GM12878 (cell line): ENCODE results near the gene CIPC. TPM values are rescaled to one million over a fixed set of nuclear protein-coding genes. Genes with fewer than 3 reads are reported as not detected.

Source experiments
- ATAC-seq: fragments of 200-7000 bp; cut with Tn5 transposase; 3 replicates; pipeline ENCODE4 v1.9.1; 2020; ENCODE audit warnings: mild to moderate bottlenecking, moderate library complexity
- BruUV-seq: library from RNA; stranded (reverse); fragments of 400-500 nt; replicated peaks from 2 replicates; lab custom pipeline; 2021; lab: Mats Ljungman, UMichigan
- CTCF ChIA-PET: fragments of 300-600 bp; sonication (Branson Sonifier 250); formaldehyde crosslinking; extraction: SDS; loops from one replicate; lab custom pipeline; 2021; ENCODE audit warnings: inconsistent platforms; lab: Yijun Ruan, JAX
- POLR2A ChIA-PET: fragments of 350-600 bp; formaldehyde crosslinking; extraction: SDS; loops from one replicate; lab custom pipeline; 2021; ENCODE audit warnings: inconsistent platforms; lab: Charles Lee
- RAD21 ChIA-PET: fragments of 300-600 bp; sonication (Branson Sonifier 250); formaldehyde crosslinking; loops from one replicate; lab custom pipeline; 2023; ENCODE audit warnings: antibody characterized with exemption; ENCODE audit not compliant: unreplicated experiment; lab: Charles Lee
- SMC1A ChIA-PET: fragments of 300-600 bp; sonication (Branson Sonifier 250); formaldehyde crosslinking; loops from one replicate; lab custom pipeline; 2023; ENCODE audit not compliant: unreplicated experiment, uncharacterized antibody; lab: Charles Lee
- DNase-seq: peaks from one replicate; pipeline ENCODE4 v3.0.0-alpha.2; 2011; ENCODE audit warnings: low read depth, low spot score
- FAIRE-seq: peaks from 3 replicates; lab custom pipeline; 2011; peaks lifted over from hg19 to GRCh38; lab: Jason Lieb, UNC
- H2AFZ ChIP-seq: 2 replicates; pipeline ENCODE4 v1.6.0; 2011; ENCODE audit warnings: low read depth, low read length, control low read depth; ENCODE audit not compliant: control insufficient read depth
- H3K27ac ChIP-seq: 2 replicates; pipeline ENCODE4 v1.5.1; 2011; ENCODE audit warnings: control low read depth; ENCODE audit not compliant: control insufficient read depth, insufficient read depth
- H3K27me3 ChIP-seq, 2 experiments: replicated peaks in 1 of 2; 2 replicates each; pipeline versions ENCODE4 v1.6.0 to v1.6.1; 2011; ENCODE audit warnings: low read length in 1 of 2; ENCODE audit not compliant: control insufficient read depth in 2 of 2, insufficient read depth in 2 of 2
- H3K36me3 ChIP-seq, 2 experiments: 2 replicates each; pipeline ENCODE4 v1.5.1; 2011; ENCODE audit warnings: low read length in 1 of 2; ENCODE audit not compliant: control insufficient read depth in 2 of 2, insufficient read depth in 2 of 2
- H3K4me1 ChIP-seq: 2 replicates; pipeline ENCODE4 v1.6.1; 2011; ENCODE audit warnings: mild to moderate bottlenecking, low read length, moderate library complexity, mixed read lengths; ENCODE audit not compliant: control insufficient read depth, insufficient read depth
- H3K4me2 ChIP-seq: 2 replicates; pipeline ENCODE4 v1.6.0; 2011; ENCODE audit warnings: control low read depth; ENCODE audit not compliant: control insufficient read depth, insufficient read depth
- H3K4me3 ChIP-seq: fragments of 200-600 bp; sonication (generic); 2 replicates; pipeline ENCODE4 v1.5.1; 2016
- H3K79me2 ChIP-seq: 2 replicates; pipeline ENCODE4 v1.6.0; 2011; ENCODE audit warnings: low read length; ENCODE audit not compliant: control insufficient read depth, insufficient read depth
- H3K9ac ChIP-seq: 2 replicates; pipeline ENCODE4 v1.8.0; 2011; ENCODE audit warnings: low read length, control low read depth, mixed read lengths; ENCODE audit not compliant: control insufficient read depth, insufficient read depth
- H3K9me3 ChIP-seq: replicated peaks from 3 replicates; pipeline ENCODE4 v1.5.1; 2011; ENCODE audit warnings: mild to moderate bottlenecking, low read length; ENCODE audit not compliant: control insufficient read depth, insufficient read depth
- H4K20me1 ChIP-seq: 2 replicates; pipeline ENCODE4 v1.6.0; 2011; ENCODE audit not compliant: control insufficient read depth, insufficient read depth
- ASH2L ChIP-seq: fragments of 300-600, 200-600 bp; sonication (generic); IDR thresholded peaks from 2 replicates; pipeline ENCODE4 v1.6.1; 2017; ENCODE audit warnings: low read depth, mild to moderate bottlenecking, borderline replicate concordance
- E2F8 ChIP-seq: fragments of 450-650 bp; IDR thresholded peaks from 2 replicates; pipeline ENCODE4 v1.6.1; 2018; ENCODE audit warnings: mild to moderate bottlenecking, low read depth, moderate library complexity; ENCODE audit not compliant: partially characterized antibody
- ELK1 ChIP-seq: IDR thresholded peaks from 2 replicates; pipeline ENCODE4 v1.6.1; 2012; ENCODE audit warnings: low read depth, low read length, improper control_type of control experiment
- GATAD2B ChIP-seq: fragments of 450-650 bp; conservative IDR thresholded peaks from 2 replicates; pipeline ENCODE4 v1.6.1; 2017; ENCODE audit warnings: low read depth, mild to moderate bottlenecking, moderate library complexity
- IRF3 ChIP-seq: fragments of 450-650 bp; IDR thresholded peaks from 2 replicates; pipeline ENCODE4 v1.6.1; 2014; ENCODE audit warnings: mild to moderate bottlenecking
- IRF4 ChIP-seq: IDR thresholded peaks from 2 replicates; pipeline ENCODE4 v1.6.1; 2011; ENCODE audit warnings: low read depth, low read length
- KDM1A ChIP-seq: fragments of 200-600 bp; sonication (generic); IDR thresholded peaks from 2 replicates; pipeline ENCODE4 v1.6.1; 2016; ENCODE audit warnings: borderline replicate concordance
- MYC ChIP-seq: IDR thresholded peaks from 2 replicates; pipeline ENCODE4 v1.6.1; 2011; ENCODE audit warnings: mild to moderate bottlenecking, low read length, moderate library complexity, inconsistent platforms; ENCODE audit not compliant: insufficient read depth, insufficient replicate concordance, insufficient read length, severe bottlenecking
- NR2C2 ChIP-seq: IDR thresholded peaks from 2 replicates; pipeline ENCODE4 v1.6.1; 2011; ENCODE audit warnings: borderline replicate concordance, low read depth; ENCODE audit not compliant: control insufficient read depth, insufficient read length
- SKIL ChIP-seq: fragments of 450-650 bp; IDR thresholded peaks from 2 replicates; pipeline ENCODE4 v1.6.1; 2017; ENCODE audit warnings: mild to moderate bottlenecking, low read depth, inconsistent platforms; ENCODE audit not compliant: poor library complexity, severe bottlenecking
- SREBF1 ChIP-seq: IDR thresholded peaks from 2 replicates; pipeline ENCODE4 v1.6.1; 2012; ENCODE audit warnings: mild to moderate bottlenecking, low read length
- STAT3 ChIP-seq: IDR thresholded peaks from 2 replicates; pipeline ENCODE4 v1.6.1; 2011; ENCODE audit warnings: low read depth, low read length, improper control_type of control experiment
- TARDBP ChIP-seq: IDR thresholded peaks from 2 replicates; pipeline ENCODE4 v1.6.1; 2016; ENCODE audit warnings: borderline replicate concordance
- TCF12 ChIP-seq: IDR thresholded peaks from 2 replicates; pipeline ENCODE4 v1.6.1; 2011; ENCODE audit warnings: low read depth, mild to moderate bottlenecking, low read length
- ZBED1 ChIP-seq: IDR thresholded peaks from 2 replicates; pipeline ENCODE4 v1.6.1; 2016; ENCODE audit warnings: borderline replicate concordance
- ZNF207 ChIP-seq: fragments of 450-650 bp; IDR thresholded peaks from 2 replicates; pipeline ENCODE4 v1.6.1; 2014; ENCODE audit warnings: antibody characterized with exemption, mild to moderate bottlenecking, borderline replicate concordance
- WGBS: methylation state at CpG from one replicate; pipeline ENCODE4 v1.1.6; 2016; ENCODE audit warnings: low lambda C conversion rate; ENCODE audit not compliant: insufficient replicate concordance, insufficient coverage; ENCODE audit errors: missing lambda C conversion rate; 5-methylcytosine and 5-hydroxymethylcytosine counted together
- in situ Hi-C: fragments of 300-500 bp; cut with MboI; formaldehyde crosslinking; loops from 9 replicates; pipeline ENCODE4 v1.14.3; 2018; ENCODE audit warnings: mixed read lengths
- intact Hi-C: fragments of 100-400 bp; cut with micrococcal nuclease; formaldehyde crosslinking; loops from one replicate; pipeline ENCODE4 v1.14.2; 2022; ENCODE audit not compliant: unreplicated experiment
- polyA plus RNA-seq, 11 experiments: library from polyadenylated mRNA; depleted of rRNA in 4 of 11; unstranded in 6 of 11; stranded (reverse) in 5 of 11; fragments of >200 nt; fragmentation: Nextera tagmentation in 4 of 11; fragmentation: Illumina TruSeq in 1 of 11; extraction: Ambion mirVana in 4 of 11; extraction: Trizol in 1 of 11; gene quantifications; 1 replicate in 1 of 11; 2 replicates in 10 of 11; pipeline versions ENCODE4 v1.2.1 to v1.2.3, GENCODE V29; 2011 to 2016; ENCODE audit warnings: inconsistent platforms in 2 of 11, missing spikeins in 2 of 11, low read depth in 1 of 11
- total RNA-seq, 4 experiments: library from RNA; depleted of rRNA in 3 of 4; stranded (reverse); fragments of >200 nt in 3 of 4; fragmentation: Illumina TruSeq in 1 of 4; extraction: Trizol in 1 of 4; gene quantifications; 2 replicates each; pipeline versions ENCODE4 v1.2.1 to v1.2.3, GENCODE V29; 2013 to 2021

CIPC gene
- total and polyA plus RNA-seq, 10 of the 15 experiments (the other 5 are each of a cell fraction or from before 2014, with no cell fraction given), result 5.6 to 29.5 (median 16.5) TPM

- TF ChIP-seq GATAD2B (no peak), IRF3 (no peak), KDM1A (no peak)
These were observed 28.5 kb downstream of the CIPC start (continued) for GRCh38 chr14:77126461-77126990.

GRCh38 chr14:77128414-77128891 lies 30.4 kb downstream of the CIPC start:
- ATAC-seq (no peak), FAIRE-seq (no peak), DNase-seq (no peak)
- RAD21 ChIA-PET, result interaction anchor here (1.5 kb wide), 1 partner anchor 58 kb away, joined by 4 read pairs; no protein-coding TSS in a partner anchor
- Histone ChIP-seq H2AFZ (no peak overlapping the region), H3K4me1 (peaks cover 18% of the 10 kb centered on the region), H3K9ac (no peak overlapping the region), H3K36me3 (no peaks in the 10 kb centered on the region), H4K20me1 (no peaks in the 10 kb centered on the region), H3K9me3 (no peaks in the 10 kb centered on the region), H3K4me2 (no peak overlapping the region), H3K4me3 (no peak overlapping the region), H3K27me3 (peaks cover 9% of the 10 kb centered on the region in 2 experiments; a peak in 3 of 4 replicates), H3K79me2 (no peaks in the 10 kb centered on the region), H3K27ac (no peak overlapping the region)
- POLR2A ChIA-PET, result no interaction called here
- SMC1A ChIA-PET, result interaction anchor here (20.2 kb wide), 1 partner anchor 27 kb away, joined by 428 read pairs; the partner anchor contains the start of gene CIPC
- CTCF ChIA-PET, result interaction anchor here (0.7 to 21.2 kb wide), 3 partner anchors 27 to 473 kb away, joined by 3 to 445 read pairs (median 5); partner anchors contain the start of gene CIPC
- no TSS peak for BruUV-seq
- intact Hi-C loops (no loop called here), in situ Hi-C loops (no loop called here)
- WGBS, result 84% methylated on average over 6 of the region's 6 CpGs
- TF ChIP-seq TARDBP (no peak), ELK1 (no peak), SKIL (no peak), STAT3 (no peak), NR2C2 (no peak), ASH2L (no peak), ZNF207 (no peak), TCF12 (no peak), ZBED1 (no peak), IRF4 (no peak), MYC (no peak), E2F8 (no peak), SREBF1 (no peak)
